Body of pancreas (tissue), 4 donors: ENCODE data around the gene PFN1. TPM values are rescaled to one million over a fixed set of nuclear protein-coding genes. Genes with fewer than 3 reads are reported as not detected.

Source experiments
- ATAC-seq: fragments of 150-250 bp; one replicate; pipeline ENCODE4 v1.9.1; 2016
- DNase-seq, 4 donors: peaks; one replicate each; pipeline ENCODE4 v3.0.0-alpha.2; 2019
- H3K27ac ChIP-seq, 4 donors: fragments of 200-600 bp; sonication (generic); 1 replicate in 3 of 4; 2 replicates in 1 of 4; pipeline versions ENCODE4 v1.5.1 to v1.6.1; 2016 to 2019; ENCODE audit warnings: mild to moderate bottlenecking in 1 of 4, mixed read lengths in 1 of 4, moderate library complexity in 1 of 4
- H3K27me3 ChIP-seq, 2 donors: fragments of 200-600 bp; sonication (generic); one replicate each; pipeline ENCODE4 v1.6.0; 2016; ENCODE audit warnings: mild to moderate bottlenecking in 1 of 2
- H3K36me3 ChIP-seq, 2 donors: fragments of 200-600 bp; sonication (generic); replicated peaks in 1 of 2; 2 replicates each; pipeline ENCODE4 v1.5.1; 2016; ENCODE audit warnings: low read depth in 2 of 2; ENCODE audit not compliant: insufficient read depth in 1 of 2
- H3K4me1 ChIP-seq: fragments of 200-600 bp; sonication (generic); one replicate; pipeline ENCODE4 v1.6.0; 2016
- H3K4me3 ChIP-seq, 2 donors: fragments of 200-600 bp; sonication (generic); 1 replicate in 1 of 2; 2 replicates in 1 of 2; pipeline ENCODE4 v1.5.1; 2016 to 2019
- H3K9me3 ChIP-seq, 3 donors: fragments of 200-600 bp; sonication (generic); 1 replicate in 2 of 3; 2 replicates in 1 of 3; pipeline ENCODE4 v1.5.1; 2016
- WGBS, 2 donors: methylation state at CpG; one replicate each; pipeline ENCODE4 v1.1.5; 2017; 5-methylcytosine and 5-hydroxymethylcytosine counted together
- intact Hi-C: fragments of 100-400 bp; cut with DNase I; formaldehyde crosslinking; loops from one replicate; pipeline ENCODE4 v1.15.1; 2023
- microRNA-seq, 2 donors: library from miRNA; unstranded; fragments of <30 nt; microRNA quantifications; one replicate each; pipeline ENCODE4, GENCODE V29; 2016; ENCODE audit warnings: borderline number of aligned reads in 2 of 2, borderline replicate concordance in 2 of 2
- small RNA-seq: library from RNA; depleted of rRNA; stranded (forward); fragments of <200 nt; gene quantifications from one replicate; pipeline ENCODE3, GENCODE V24; 2016
- total RNA-seq, 2 donors: library from RNA; depleted of rRNA; stranded (reverse); fragments of >200 nt; gene quantifications; one replicate each; pipeline ENCODE4 v1.1.0, GENCODE V29; 2016
- TF ChIP-seq, protein P1 (sequence below), 7 experiments: fragments of 450-650 bp in 4 of 7; fragments of 200-600 bp in 3 of 7; sonication (generic) in 3 of 7; IDR thresholded peaks; one replicate each; pipeline ENCODE4 v1.5.1; 2016 to 2019; ENCODE audit warnings: antibody characterized with exemption in 7 of 7

The PFN1 gene
- total RNA-seq, 2 donors from 2014 or later: 164 to 180 TPM

- peaks cover 26% of the 10 kb centered on the region for H3K4me1 ChIP-seq
- no peak overlapping the region for H3K27ac ChIP-seq
- H3K9me3 ChIP-seq: no peaks in the 10 kb centered on the region
- no peak overlapping the region for H3K4me3 ChIP-seq
- TF ChIP-seq, protein P1, sequence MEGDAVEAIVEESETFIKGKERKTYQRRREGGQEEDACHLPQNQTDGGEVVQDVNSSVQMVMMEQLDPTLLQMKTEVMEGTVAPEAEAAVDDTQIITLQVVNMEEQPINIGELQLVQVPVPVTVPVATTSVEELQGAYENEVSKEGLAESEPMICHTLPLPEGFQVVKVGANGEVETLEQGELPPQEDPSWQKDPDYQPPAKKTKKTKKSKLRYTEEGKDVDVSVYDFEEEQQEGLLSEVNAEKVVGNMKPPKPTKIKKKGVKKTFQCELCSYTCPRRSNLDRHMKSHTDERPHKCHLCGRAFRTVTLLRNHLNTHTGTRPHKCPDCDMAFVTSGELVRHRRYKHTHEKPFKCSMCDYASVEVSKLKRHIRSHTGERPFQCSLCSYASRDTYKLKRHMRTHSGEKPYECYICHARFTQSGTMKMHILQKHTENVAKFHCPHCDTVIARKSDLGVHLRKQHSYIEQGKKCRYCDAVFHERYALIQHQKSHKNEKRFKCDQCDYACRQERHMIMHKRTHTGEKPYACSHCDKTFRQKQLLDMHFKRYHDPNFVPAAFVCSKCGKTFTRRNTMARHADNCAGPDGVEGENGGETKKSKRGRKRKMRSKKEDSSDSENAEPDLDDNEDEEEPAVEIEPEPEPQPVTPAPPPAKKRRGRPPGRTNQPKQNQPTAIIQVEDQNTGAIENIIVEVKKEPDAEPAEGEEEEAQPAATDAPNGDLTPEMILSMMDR (IDR thresholded peaks at IDR 0.05): no peak
- ATAC-seq: no peak
- WGBS, 2 donors: 78 to 81% methylated on average over 25 to 27 of the region's 27 CpGs
- peaks cover 0 to 19% of the 10 kb centered on the region in 2 donors for H3K36me3 ChIP-seq
- no peaks in the 10 kb centered on the region for H3K27me3 ChIP-seq
- intact Hi-C loops: loop anchor here (10.0 kb wide), 1 partner anchor 191 kb away; the partner anchor contains the start of gene PELP1
- DNase-seq: no peak
Measured at GRCh38 chr17:4895657-4896331, 52.5 kb downstream of the PFN1 start.

Small RNAs within 50 kb of the gene (microRNA-seq; reads per million reads assigned to microRNA genes)
- gene MIR6864 (0 reads per million in 2 donors), gene MIR6865 (0 to 0.93 reads per million in 2 donors)

Small RNAs within 50 kb of the gene (small RNA-seq; reads per million reads assigned to genes)
- gene MIR6864: not detected
- gene MIR6865: not detected

Other genes with a start within 250 kb of the PFN1 start
- gene PELP1, start 244.4 kb downstream of the PFN1 start, total RNA-seq: 10 to 100 TPM; 18.9 to 39.9 TPM
- gene ARRB2, start 237.9 kb downstream of the PFN1 start, total RNA-seq: 10 to 100 TPM; 12.5 to 13.2 TPM
- gene MED11, start 217.1 kb downstream of the PFN1 start, total RNA-seq: 10 to 100 TPM; 20.8 to 23.3 TPM
- 1 to 10 TPM in 1 of 2 donors, under 1 TPM in 1; 0.52 to 2.3 TPM for gene ZMYND15, start 208.7 kb downstream of the PFN1 start, total RNA-seq
- 10 to 100 TPM in 1 of 2 donors, 1 to 10 TPM in 1; 3.6 to 27.5 TPM for gene CXCL16, start 208.6 kb downstream of the PFN1 start, total RNA-seq
- 1 to 10 TPM; 1.8 to 2.0 TPM for gene TM4SF5, start 176.6 kb downstream of the PFN1 start, total RNA-seq
- not detected for gene VMO1, start 162.2 kb downstream of the PFN1 start, total RNA-seq
- not detected for gene GLTPD2, start 159.6 kb downstream of the PFN1 start, total RNA-seq
- gene PSMB6, start 152.4 kb downstream of the PFN1 start, total RNA-seq: 10 to 100 TPM; 41.5 to 89.0 TPM
- gene PLD2, start 141.4 kb downstream of the PFN1 start, total RNA-seq: 10 to 100 TPM; 25.7 to 41.5 TPM
- gene MINK1, start 115.2 kb downstream of the PFN1 start, total RNA-seq: 10 to 100 TPM; 32.7 to 66.6 TPM
- 10 to 100 TPM in 1 of 2 donors, 1 to 10 TPM in 1; 5.2 to 11.9 TPM for gene C17orf107, start 49.0 kb downstream of the PFN1 start, total RNA-seq
- gene CHRNE, start 45.4 kb downstream of the PFN1 start, total RNA-seq: 1 to 10 TPM in 1 of 2 donors, under 1 TPM in 1; 0.33 to 1.8 TPM
- not detected for gene GP1BA, start 16.3 kb downstream of the PFN1 start, total RNA-seq
- gene SLC25A11, start 8.5 kb downstream of the PFN1 start, total RNA-seq: 10 to 100 TPM; 23.7 to 33.2 TPM
- gene RNF167, start 8.3 kb downstream of the PFN1 start, total RNA-seq: 10 to 100 TPM; 23.1 to 37.6 TPM
- gene ENO3, start 2.6 kb upstream of the PFN1 start, total RNA-seq: 1 to 10 TPM; 3.3 to 3.6 TPM
- 10 to 100 TPM; 26.2 to 29.0 TPM for gene SPAG7, start 19.3 kb upstream of the PFN1 start, total RNA-seq
- gene CAMTA2, start 39.1 kb upstream of the PFN1 start, total RNA-seq: 10 to 100 TPM; 17.1 to 48.8 TPM
- 1 to 10 TPM in 1 of 2 donors, not detected in 1; 1.0 TPM for gene INCA1, start 49.0 kb upstream of the PFN1 start, total RNA-seq
- 10 to 100 TPM; 43.1 to 54.4 TPM for gene KIF1C, start 49.4 kb upstream of the PFN1 start, total RNA-seq
- gene SLC52A1, start 86.9 kb upstream of the PFN1 start, total RNA-seq: not detected
- gene ZFP3, start 129.9 kb upstream of the PFN1 start, total RNA-seq: 1 to 10 TPM; 5.3 to 5.4 TPM
- 1 to 10 TPM; 3.9 to 4.0 TPM for gene ZNF232, start 163.3 kb upstream of the PFN1 start, total RNA-seq
- gene USP6, start 167.5 kb upstream of the PFN1 start, total RNA-seq: not detected
- 1 to 10 TPM; 4.4 to 6.9 TPM for gene ZNF594, start 243.3 kb upstream of the PFN1 start, total RNA-seq